Transverse colon (tissue), 4 donors: ENCODE data around the gene IFT88. TPM values are rescaled to one million over a fixed set of nuclear protein-coding genes. Genes with fewer than 3 reads are reported as not detected.

Source experiments
- DNase-seq: peaks from one replicate; pipeline ENCODE4 v3.0.0-alpha.2; 2019
- H3K27ac ChIP-seq, 4 donors: fragments of 200-600 bp; sonication (generic); 2 replicates each; pipeline ENCODE4 v1.5.1; 2016 to 2018; ENCODE audit warnings: inconsistent platforms in 4 of 4
- H3K27me3 ChIP-seq: fragments of 200-600 bp; sonication (generic); 2 replicates; pipeline ENCODE4 v1.5.1; 2017; ENCODE audit warnings: inconsistent platforms
- H3K36me3 ChIP-seq, 4 donors: fragments of 200-600 bp; sonication (generic); 2 replicates each; pipeline ENCODE4 v1.5.1; 2017 to 2019; ENCODE audit warnings: inconsistent platforms in 4 of 4
- H3K4me1 ChIP-seq, 4 donors: fragments of 200-600 bp; sonication (generic); 2 replicates each; pipeline ENCODE4 v1.5.1; 2017 to 2020; ENCODE audit warnings: inconsistent platforms in 4 of 4
- H3K4me3 ChIP-seq, 4 donors: fragments of 200-600 bp; sonication (generic); 1 replicate in 1 of 4; 2 replicates in 3 of 4; pipeline versions ENCODE4 v1.5.1 to v1.6.1; 2017 to 2019; ENCODE audit warnings: inconsistent platforms in 4 of 4
- H3K9me3 ChIP-seq, 2 donors: fragments of 200-600 bp; sonication (generic); 2 replicates each; pipeline ENCODE4 v1.5.1; 2017 to 2019; ENCODE audit warnings: inconsistent platforms in 2 of 2
- CTCF ChIP-seq, 5 experiments: fragments of 200-600 bp in 3 of 5; fragments of 450-650 bp in 2 of 5; sonication (generic) in 3 of 5; IDR thresholded peaks; 1 replicate in 2 of 5; 2 replicates in 3 of 5; pipeline ENCODE4 v1.5.1; 2016 to 2017; ENCODE audit warnings: antibody characterized with exemption in 5 of 5, inconsistent platforms in 3 of 5, mild to moderate bottlenecking in 2 of 5, moderate library complexity in 1 of 5
- EP300 ChIP-seq: sonication (generic); formaldehyde crosslinking; IDR thresholded peaks from one replicate; pipeline ENCODE4 v1.6.1; 2017; ENCODE audit warnings: antibody characterized with exemption, low read depth
- POLR2A ChIP-seq: fragments of 450-650 bp; IDR thresholded peaks from one replicate; pipeline ENCODE4 v1.6.1; 2016; ENCODE audit warnings: antibody characterized with exemption, mild to moderate bottlenecking, moderate library complexity
- POLR2AphosphoS5 ChIP-seq, 3 donors: sonication (generic); formaldehyde crosslinking; IDR thresholded peaks; one replicate each; pipeline ENCODE4 v1.6.1; 2016; ENCODE audit warnings: antibody characterized with exemption in 3 of 3
- WGBS, 2 donors: methylation state at CpG; one replicate each; pipeline ENCODE4 v1.1.5; 2018; ENCODE audit warnings: low coverage in 1 of 2; 5-methylcytosine and 5-hydroxymethylcytosine counted together
- in situ Hi-C, 4 donors: fragments of 200-750 bp; cut with MboI; loops; one replicate each; pipeline versions ENCODE4 v1.15.0 to v1.15.1; 2017; ENCODE audit warnings: low sequenced_read_pairs in 3 of 4, low pct_ligation_motif_present in 1 of 4, low pct_unique_long_range_greater_than_20kb in 1 of 4
- intact Hi-C: fragments of 100-400 bp; cut with DNase I; formaldehyde crosslinking; loops from one replicate; pipeline ENCODE4 v1.15.1; 2023; ENCODE audit warnings: low total_unique reads
- total RNA-seq, 4 donors: library from RNA; depleted of rRNA; stranded (reverse); fragments of >200 nt; gene quantifications; one replicate each; pipeline ENCODE4 v1.1.0, GENCODE V29; 2016

The IFT88 gene
- total RNA-seq, 4 donors from 2014 or later: 3.4 to 22.9 (median 16.6) TPM

GRCh38 chr13:20633802-20634201 is 66.8 kb downstream of the IFT88 start:
- Histone ChIP-seq H3K27ac (no peak overlapping the region), H3K4me3 (no peak overlapping the region), H3K4me1 (peaks cover 0 to 13% (median 6%) of the 10 kb centered on the region in 4 donors), H3K27me3 (no peaks in the 10 kb centered on the region), H3K36me3 (no peaks in the 10 kb centered on the region), H3K9me3 (no peaks in the 10 kb centered on the region)
- DNase-seq: no peak
- intact Hi-C loops: no loop called here
- in situ Hi-C loops: no loop called here
- TF ChIP-seq EP300 (no peak), POLR2AphosphoS5 (IDR thresholded peaks at IDR 0.05) (no peak), POLR2A (no peak), CTCF (IDR thresholded peaks at IDR 0.05) (no peak)
- 97 to 100% methylated on average over 2 to 3 of the region's 3 CpGs for WGBS, 2 donors

- intact Hi-C loops: no loop called here
- no peaks in the 10 kb centered on the region for H3K9me3 ChIP-seq
- no peak overlapping the region for H3K27ac ChIP-seq
- TF ChIP-seq CTCF (IDR thresholded peaks at IDR 0.05) (no peak), EP300 (no peak), POLR2A (no peak), POLR2AphosphoS5 (IDR thresholded peaks at IDR 0.05) (no peak)
- H3K36me3 ChIP-seq: no peaks in the 10 kb centered on the region
- H3K4me1 ChIP-seq: peaks cover 0 to 13% (median 4%) of the 10 kb centered on the region in 4 donors
- H3K27me3 ChIP-seq: no peaks in the 10 kb centered on the region
- no peak overlapping the region for H3K4me3 ChIP-seq
- 64% methylated on average over 1 of the region's 1 CpG; no CpG with 5 or more reads in 1 of the 2 donors for WGBS, 2 donors
- no peak for DNase-seq
- in situ Hi-C loops: no loop called here
Measured at GRCh38 chr13:20636079-20636478, 69.1 kb downstream of the IFT88 start.

- no peaks in the 10 kb centered on the region for H3K36me3 ChIP-seq
- H3K27me3 ChIP-seq: no peaks in the 10 kb centered on the region
- H3K9me3 ChIP-seq: no peaks in the 10 kb centered on the region
- in situ Hi-C loops (no loop called here), intact Hi-C loops (no loop called here)
- H3K4me3 ChIP-seq: no peak overlapping the region
- no peak for DNase-seq
- H3K27ac ChIP-seq: no peak overlapping the region
- whole genome bisulfite sequencing, 2 donors: 92 to 94% methylated on average over 4 to 5 of the region's 5 CpGs
- peaks cover 0 to 13% (median 4%) of the 10 kb centered on the region in 4 donors for H3K4me1 ChIP-seq
- TF ChIP-seq CTCF (IDR thresholded peaks at IDR 0.05): no peak
- TF ChIP-seq POLR2AphosphoS5 (IDR thresholded peaks at IDR 0.05): no peak
- no peak for TF ChIP-seq EP300
- no peak for TF ChIP-seq POLR2A
Measured at GRCh38 chr13:20637811-20638210, 70.9 kb downstream of the IFT88 start.

GRCh38 chr13:20647758-20648157 is 80.8 kb downstream of the IFT88 start:
- WGBS, 2 donors: 90 to 96% methylated on average over 2 of the region's 2 CpGs
- no peak for TF ChIP-seq POLR2A
- no peak for TF ChIP-seq POLR2AphosphoS5 (IDR thresholded peaks at IDR 0.05)
- TF ChIP-seq EP300: no peak
- no peak for TF ChIP-seq CTCF (IDR thresholded peaks at IDR 0.05)
- Histone ChIP-seq H3K27ac (no peak overlapping the region), H3K27me3 (no peaks in the 10 kb centered on the region), H3K9me3 (no peaks in the 10 kb centered on the region), H3K4me1 (no peaks in the 10 kb centered on the region), H3K36me3 (no peaks in the 10 kb centered on the region), H3K4me3 (no peak overlapping the region)
- in situ Hi-C loops (no loop called here), intact Hi-C loops (no loop called here)
- no peak for DNase-seq
